Cardiac muscle cell (in vitro differentiated cells and primary cell): ENCODE results near the gene ERVW-1. TPM values are rescaled to one million over a fixed set of nuclear protein-coding genes. Genes with fewer than 3 reads are reported as not detected.

ENCODE experiments used
- DNase-seq, 2 donors: peaks; one replicate each; pipeline versions ENCODE4 v3.0.0 to v3.0.0-alpha.2; 2010 to 2017; ENCODE audit warnings: low read depth in 1 of 2, low spot score in 1 of 2
- H3K27ac ChIP-seq: fragments of 200-600 bp; sonication (generic); 2 replicates; pipeline ENCODE4 v1.5.1; 2016
- H3K27me3 ChIP-seq: fragments of 200-600 bp; sonication (generic); 2 replicates; pipeline ENCODE4 v1.6.0; 2016; ENCODE audit warnings: control low read depth
- H3K36me3 ChIP-seq: fragments of 200-600 bp; sonication (generic); 2 replicates; pipeline ENCODE4 v1.5.1; 2016; ENCODE audit warnings: control low read depth
- H3K4me1 ChIP-seq: fragments of 200-600 bp; sonication (generic); 2 replicates; pipeline ENCODE4 v1.8.1; 2017; ENCODE audit warnings: low read depth, mild to moderate bottlenecking, mixed run types
- H3K4me3 ChIP-seq: fragments of 200-600 bp; sonication (generic); 2 replicates; pipeline ENCODE4 v1.5.1; 2016; ENCODE audit warnings: mild to moderate bottlenecking
- H3K9me3 ChIP-seq: fragments of 200-600 bp; sonication (generic); 2 replicates; pipeline ENCODE4 v1.5.1; 2017; ENCODE audit warnings: low read depth, mild to moderate bottlenecking, control low read depth
- CTCF ChIP-seq: IDR thresholded peaks from 2 replicates; pipeline ENCODE4 v1.5.1; 2012; ENCODE audit warnings: low read depth, mild to moderate bottlenecking, low read length
- polyA plus RNA-seq: library from polyadenylated mRNA; unstranded; fragments of >200 nt; fragmentation: Nextera tagmentation; extraction: Ambion mirVana; gene quantifications from 2 replicates; pipeline ENCODE4 v1.2.1, GENCODE V29; 2016
- total RNA-seq: library from RNA; depleted of rRNA; stranded (reverse); fragments of >200 nt; gene quantifications from 2 replicates; pipeline ENCODE4 v1.2.3, GENCODE V29; 2016

ERVW-1 gene
- total and polyA plus RNA-seq, 2 experiments from 2014 or later: not detected

- TF ChIP-seq CTCF: no peak
- no peaks in the 10 kb centered on the region for H3K9me3 ChIP-seq
- H3K4me3 ChIP-seq: no peak overlapping the region
- H3K4me1 ChIP-seq: peaks cover 3% of the 10 kb centered on the region
- no peak overlapping the region for H3K27ac ChIP-seq
- H3K36me3 ChIP-seq: peaks cover 9% of the 10 kb centered on the region
- H3K27me3 ChIP-seq: no peaks in the 10 kb centered on the region
- DNase-seq: no peak
Observed at GRCh38 chr7:92462560-92462959, 15.2 kb downstream of the ERVW-1 start.

- no peaks in the 10 kb centered on the region for H3K27me3 ChIP-seq
- no peak overlapping the region for H3K4me3 ChIP-seq
- H3K4me1 ChIP-seq: peaks cover 3% of the 10 kb centered on the region
- DNase-seq: peak; percentile 48 to 69
- H3K27ac ChIP-seq: peak overlapping the region; percentile 56
- no peaks in the 10 kb centered on the region for H3K9me3 ChIP-seq
- peaks cover 20% of the 10 kb centered on the region for H3K36me3 ChIP-seq
- peak; percentile 82 for TF ChIP-seq CTCF
Observed at GRCh38 chr7:92461027-92462003, 16.4 kb downstream of the ERVW-1 start.

- peaks cover 28% of the 10 kb centered on the region for H3K36me3 ChIP-seq
- no peaks in the 10 kb centered on the region for H3K27me3 ChIP-seq
- no peak for TF ChIP-seq CTCF
- H3K4me1 ChIP-seq: peaks cover 3% of the 10 kb centered on the region
- H3K27ac ChIP-seq: peak overlapping the region; percentile 56
- no peaks in the 10 kb centered on the region for H3K9me3 ChIP-seq
- DNase-seq: no peak
- no peak overlapping the region for H3K4me3 ChIP-seq
Observed at GRCh38 chr7:92460510-92460909, 17.2 kb downstream of the ERVW-1 start.

- peaks cover 31% of the 10 kb centered on the region for H3K36me3 ChIP-seq
- H3K4me3 ChIP-seq: no peak overlapping the region
- TF ChIP-seq CTCF: no peak
- H3K9me3 ChIP-seq: no peaks in the 10 kb centered on the region
- H3K4me1 ChIP-seq: peaks cover 3% of the 10 kb centered on the region
- no peaks in the 10 kb centered on the region for H3K27me3 ChIP-seq
- peak overlapping the region; percentile 13 for H3K27ac ChIP-seq
- no peak for DNase-seq
Observed at GRCh38 chr7:92460109-92460508, 17.6 kb downstream of the ERVW-1 start.

- Histone ChIP-seq H3K27ac (no peak overlapping the region), H3K4me1 (peaks cover 2% of the 10 kb centered on the region), H3K4me3 (no peak overlapping the region), H3K9me3 (no peaks in the 10 kb centered on the region), H3K36me3 (peaks cover 66% of the 10 kb centered on the region), H3K27me3 (no peaks in the 10 kb centered on the region)
- no peak for DNase-seq
- no peak for TF ChIP-seq CTCF
Observed at GRCh38 chr7:92456236-92456635, 21.5 kb downstream of the ERVW-1 start.
